OCI-LY1 (cell line): ENCODE data around the gene GKN2.

Experiments used
- H2AFZ ChIP-seq: fragments of 200-600 bp; sonication (generic), shearing (Covaris generic); 2 replicates; pipeline ENCODE4 v1.6.0; 2014; ENCODE audit warnings: antibody characterized with exemption, mild to moderate bottlenecking, low read length
- H3F3A ChIP-seq: fragments of 200-600 bp; sonication (generic), shearing (Covaris generic); 2 replicates; pipeline ENCODE4 v1.6.0; 2014; ENCODE audit warnings: mild to moderate bottlenecking, antibody characterized with exemption, low read length, moderate library complexity; ENCODE audit not compliant: insufficient read depth
- H3K27ac ChIP-seq: fragments of 200-600 bp; sonication (generic); 2 replicates; pipeline ENCODE4 v1.5.1; 2014; ENCODE audit warnings: low read length, mixed run types, mild to moderate bottlenecking, low read depth; ENCODE audit not compliant: poor library complexity, severe bottlenecking
- H3K27me3 ChIP-seq: fragments of 200-600 bp; sonication (generic); 2 replicates; pipeline ENCODE4 v1.6.0; 2014; ENCODE audit warnings: antibody characterized with exemption, mild to moderate bottlenecking, low read length, moderate library complexity; ENCODE audit not compliant: insufficient read depth
- H3K36me3 ChIP-seq: fragments of 200-600 bp; sonication (generic); 2 replicates; pipeline ENCODE4 v1.6.1; 2014; ENCODE audit warnings: mild to moderate bottlenecking, antibody characterized with exemption, low read length, moderate library complexity, mixed read lengths; ENCODE audit not compliant: insufficient read depth
- H3K4me1 ChIP-seq: fragments of 200-600 bp; sonication (generic); 2 replicates; pipeline ENCODE4 v1.5.1; 2014; ENCODE audit warnings: mild to moderate bottlenecking, low read length, moderate library complexity; ENCODE audit not compliant: insufficient read depth, severe bottlenecking
- H3K4me2 ChIP-seq: fragments of 200-600 bp; sonication (generic), shearing (Covaris generic); 2 replicates; pipeline ENCODE4 v1.6.1; 2014; ENCODE audit warnings: low read length
- H3K4me3 ChIP-seq: fragments of 200-600 bp; sonication (generic); 2 replicates; pipeline ENCODE4 v1.5.1; 2014; ENCODE audit warnings: low read length, low read depth, mild to moderate bottlenecking, mixed read lengths; ENCODE audit not compliant: poor library complexity, severe bottlenecking
- H3K79me2 ChIP-seq: fragments of 200-600 bp; shearing (Covaris generic); 2 replicates; pipeline ENCODE4 v1.6.1; 2016; ENCODE audit warnings: mixed run types, low read length, mixed read lengths; ENCODE audit not compliant: insufficient read depth
- H3K9ac ChIP-seq: fragments of 200-600 bp; sonication (generic), shearing (Covaris generic); 2 replicates; pipeline ENCODE4 v1.6.1; 2014; ENCODE audit warnings: mild to moderate bottlenecking, low read length, mixed read lengths
- H3K9me2 ChIP-seq: fragments of 200-600 bp; sonication (generic), shearing (Covaris generic); 2 replicates; pipeline ENCODE4 v1.6.1; 2014; ENCODE audit warnings: low read depth, mild to moderate bottlenecking, low read length, mixed read lengths
- H3K9me3 ChIP-seq: fragments of 200-600 bp; shearing (Covaris generic); 2 replicates; pipeline ENCODE4 v1.6.1; 2014; ENCODE audit warnings: low read length, mixed read lengths
- H4K20me1 ChIP-seq: fragments of 200-600 bp; sonication (generic), shearing (Covaris generic); 2 replicates; pipeline ENCODE4 v1.6.0; 2016; ENCODE audit warnings: mild to moderate bottlenecking, low read length; ENCODE audit not compliant: insufficient read depth
- CTCF ChIP-seq: fragments of 200-600 bp; sonication (generic), shearing (Covaris generic); IDR thresholded peaks from 2 replicates; pipeline ENCODE4 v1.5.1; 2017; ENCODE audit warnings: mild to moderate bottlenecking, antibody characterized with exemption, low read length, moderate library complexity, mixed read lengths
- EZH2 ChIP-seq: fragments of 200-600 bp; sonication (generic), shearing (Covaris generic); IDR thresholded peaks from 2 replicates; pipeline ENCODE4 v1.8.0; 2017; ENCODE audit warnings: borderline replicate concordance, mixed run types, mild to moderate bottlenecking, antibody characterized with exemption, low read length, moderate library complexity, mixed read lengths

The GKN2 gene

GRCh38 chr2:68952887-68953521 lies at the start of gene GKN2:
TSS of gene GKN2 (minus strand) at chr2:68952893. CDS start at chr2:68952861, 32 bp downstream.
- Histone ChIP-seq H2AFZ (no peak within 1 kb of the TSS), H3K27ac (no peak within 1 kb of the TSS), H4K20me1 (no peaks in the 10 kb centered on the region), H3K79me2 (no peaks in the 10 kb centered on the region), H3K4me2 (no peak within 1 kb of the TSS), H3F3A (no peaks in the 10 kb centered on the region), H3K36me3 (no peaks in the 10 kb centered on the region), H3K27me3 (no peaks in the 10 kb centered on the region), H3K9me2 (no peaks in the 10 kb centered on the region), H3K4me1 (no peaks in the 10 kb centered on the region), H3K9me3 (no peaks in the 10 kb centered on the region), H3K4me3 (no peak within 1 kb of the TSS), H3K9ac (no peak within 1 kb of the TSS)
- TF ChIP-seq EZH2: no peak
- TF ChIP-seq CTCF: no peak

GRCh38 chr2:69001879-69002278 lies 49.2 kb upstream of the GKN2 start:
- Histone ChIP-seq H3K9ac (no peak overlapping the region), H3K79me2 (no peaks in the 10 kb centered on the region), H3K9me2 (no peaks in the 10 kb centered on the region), H3F3A (no peaks in the 10 kb centered on the region), H3K4me2 (no peak overlapping the region), H2AFZ (no peak overlapping the region), H3K27ac (no peak overlapping the region), H3K36me3 (no peaks in the 10 kb centered on the region), H3K9me3 (no peaks in the 10 kb centered on the region), H3K4me3 (no peak overlapping the region), H4K20me1 (no peaks in the 10 kb centered on the region), H3K27me3 (no peaks in the 10 kb centered on the region), H3K4me1 (no peaks in the 10 kb centered on the region)
- TF ChIP-seq CTCF (no peak), EZH2 (no peak)

- no peak overlapping the region for H3K4me3 ChIP-seq
- TF ChIP-seq EZH2 (no peak), CTCF (no peak)
- H3K79me2 ChIP-seq: no peaks in the 10 kb centered on the region
- no peaks in the 10 kb centered on the region for H3K9me3 ChIP-seq
- no peaks in the 10 kb centered on the region for H3K9me2 ChIP-seq
- H3F3A ChIP-seq: no peaks in the 10 kb centered on the region
- no peak overlapping the region for H3K9ac ChIP-seq
- H3K27ac ChIP-seq: no peak overlapping the region
- no peaks in the 10 kb centered on the region for H3K27me3 ChIP-seq
- no peak overlapping the region for H2AFZ ChIP-seq
- H3K36me3 ChIP-seq: no peaks in the 10 kb centered on the region
- no peaks in the 10 kb centered on the region for H3K4me1 ChIP-seq
- H3K4me2 ChIP-seq: no peak overlapping the region
- H4K20me1 ChIP-seq: no peaks in the 10 kb centered on the region
These were observed 44.7 kb upstream of the GKN2 start for GRCh38 chr2:68997401-68997800.
